Loucy (cell line): ENCODE results near the gene RNF145.

Source experiments
- CTCF ChIP-seq: fragments of 200-600 bp; sonication (generic); conservative IDR thresholded peaks from 2 replicates; pipeline ENCODE4 v1.5.1; 2014; ENCODE audit warnings: mild to moderate bottlenecking, antibody characterized with exemption, low read length
- EZH2phosphoT487 ChIP-seq: fragments of 200-600 bp; IDR thresholded peaks from 2 replicates; pipeline ENCODE4 v1.6.1; 2018; ENCODE audit warnings: antibody characterized with exemption, mild to moderate bottlenecking, moderate library complexity, borderline replicate concordance

DNA sequence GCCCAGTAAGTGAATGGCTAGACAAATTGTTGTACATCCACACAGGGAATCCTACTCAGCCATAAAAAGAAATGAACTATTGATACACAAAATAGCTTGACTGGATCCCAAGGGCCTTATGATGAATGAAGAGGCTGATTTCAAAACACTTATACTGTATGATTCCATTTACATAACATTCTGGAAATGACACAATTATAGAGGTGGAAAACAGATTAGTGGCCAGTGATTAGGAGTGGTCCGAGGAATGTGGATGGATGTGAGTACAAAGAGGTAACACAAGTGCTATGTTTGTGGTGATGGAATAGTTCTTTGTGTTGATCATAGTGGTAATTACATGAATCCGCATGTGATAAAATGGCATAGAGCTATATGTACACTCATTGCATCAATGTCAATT is 49.0 kb upstream of the RNF145 start:
- TF ChIP-seq CTCF (no peak), EZH2phosphoT487 (no peak)
